Hematopoietic multipotent progenitor cell treated with erythropoietin and hydrocortisone succinate and interleukin-3 and kit ligand, for 6 days (in vitro differentiated cells): ENCODE results near the gene NME8.

Source experiments
- DNase-seq: peaks from one replicate; pipeline ENCODE4 v3.0.0-alpha.2; 2015

The NME8 gene

GRCh38 chr7:37901890-37902524 lies 53.6 kb downstream of the NME8 start:
- DNase-seq = no peak

- DNase-seq = no peak
Measured at GRCh38 chr7:37908221-37908788, 59.9 kb downstream of the NME8 start.

GRCh38 chr7:37912756-37913155 lies 64.4 kb downstream of the NME8 start:
- DNase-seq = peak; percentile 40

GRCh38 chr7:37915438-37915837 lies 67.0 kb downstream of the NME8 start:
- DNase-seq = peak; percentile 69

DNA sequence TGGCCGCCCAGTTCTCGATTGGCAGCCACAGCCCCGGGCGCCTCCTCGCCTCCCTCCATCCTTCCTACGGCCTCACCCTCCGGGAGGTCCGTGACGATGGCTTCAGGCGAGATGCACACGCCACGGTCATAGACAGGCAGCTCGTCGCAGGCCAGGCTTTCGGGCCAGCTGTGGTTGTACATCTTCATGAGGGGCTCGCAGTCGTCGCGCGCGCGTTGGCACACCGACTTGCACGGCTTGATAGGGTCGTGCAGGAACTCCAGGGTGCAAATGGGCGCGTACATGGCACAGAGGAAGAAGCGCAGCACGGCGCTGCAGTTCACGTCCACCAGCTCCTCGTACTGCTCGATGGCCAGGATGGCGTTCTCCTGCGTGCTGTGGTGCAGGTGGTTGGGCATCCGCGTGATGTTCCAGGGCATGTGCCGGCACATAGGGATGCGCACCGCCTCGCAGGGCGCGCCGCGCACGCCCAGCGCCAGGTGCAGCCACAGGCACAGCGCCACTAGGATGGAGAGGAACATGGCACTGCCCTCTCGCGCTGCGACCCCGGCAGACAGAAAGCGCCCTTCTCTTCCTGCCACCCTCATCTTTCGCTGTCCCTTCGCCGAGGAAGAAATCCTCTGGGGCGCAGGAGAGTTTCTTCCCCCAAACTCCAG lies 67.7 kb downstream of the NME8 start:
- peak; percentile 46 for DNase-seq

- DNase-seq = peak; percentile 85
Measured at GRCh38 chr7:37916673-37917660, 68.6 kb downstream of the NME8 start, which contains the start of gene SFRP4. SFRP4 (minus strand) TSS chr7:37916817; CDS start chr7:37916537, 280 bp downstream.

DNA sequence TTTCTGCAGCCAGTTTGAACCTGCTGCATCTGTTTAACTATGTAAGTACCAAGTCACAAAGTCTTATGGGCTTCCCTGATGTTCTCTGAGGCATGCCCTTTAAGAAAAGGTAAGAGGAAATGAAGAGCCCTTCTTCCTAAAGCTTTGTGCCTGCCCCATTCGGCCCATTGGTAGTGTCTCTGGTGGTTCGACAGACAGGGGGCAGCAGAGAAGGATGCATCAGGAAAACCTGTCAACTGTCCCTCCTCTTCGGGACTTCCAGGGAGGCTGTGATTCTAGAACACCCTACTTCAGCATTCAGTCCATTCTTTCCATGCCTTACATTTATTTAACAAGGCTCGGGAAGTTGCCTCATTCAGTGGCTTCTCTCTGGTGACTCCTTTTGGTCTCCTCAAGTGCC lies 70.1 kb downstream of the NME8 start:
- DNase-seq = no peak

- peak; percentile 96 for DNase-seq
Measured at GRCh38 chr7:37920305-37920848, 72.0 kb downstream of the NME8 start, which contains the start of gene EPDR1. EPDR1 (plus strand) TSS chr7:37920640; CDS start chr7:37920940, 300 bp downstream.

DNA sequence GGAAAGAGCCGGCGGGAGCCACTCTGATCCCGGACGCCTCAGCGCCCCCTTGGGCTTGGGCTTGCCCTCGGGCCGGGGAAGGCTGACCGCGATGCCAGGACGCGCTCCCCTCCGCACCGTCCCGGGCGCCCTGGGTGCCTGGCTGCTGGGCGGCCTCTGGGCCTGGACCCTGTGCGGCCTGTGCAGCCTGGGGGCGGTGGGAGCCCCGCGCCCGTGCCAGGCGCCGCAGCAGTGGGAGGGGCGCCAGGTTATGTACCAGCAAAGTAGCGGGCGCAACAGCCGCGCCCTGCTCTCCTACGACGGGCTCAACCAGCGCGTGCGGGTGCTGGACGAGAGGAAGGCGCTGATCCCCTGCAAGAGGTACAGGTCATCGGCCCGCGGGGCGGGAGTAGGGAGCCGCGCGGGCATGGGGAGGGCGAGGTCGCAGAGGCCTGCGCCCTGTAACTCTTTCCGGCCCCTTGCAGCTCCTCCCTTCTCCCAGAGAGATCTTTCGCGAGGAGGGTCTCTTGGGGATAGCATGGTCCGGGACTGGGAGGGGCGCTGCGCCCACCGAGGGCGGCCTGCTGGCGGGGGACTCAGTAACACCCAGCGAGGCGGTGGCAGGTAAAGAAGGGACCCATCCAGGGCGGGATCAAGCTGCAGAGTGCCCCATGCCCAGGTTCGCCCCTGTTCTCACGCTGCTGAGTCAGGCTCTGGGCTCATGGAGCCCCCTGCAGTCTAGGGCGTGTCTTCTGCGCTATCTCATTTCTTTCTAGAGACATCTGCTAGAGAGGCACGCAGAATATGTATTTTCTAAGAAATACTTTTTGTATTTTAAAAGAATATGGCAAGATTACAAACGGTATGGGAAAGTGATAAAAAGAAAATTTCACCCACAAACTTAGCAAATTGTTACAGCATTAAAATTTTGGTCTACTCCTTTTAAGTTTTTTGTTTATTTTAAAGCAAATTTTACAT lies 72.7 kb downstream of the NME8 start:
- peak; percentile 96 for DNase-seq

DNA sequence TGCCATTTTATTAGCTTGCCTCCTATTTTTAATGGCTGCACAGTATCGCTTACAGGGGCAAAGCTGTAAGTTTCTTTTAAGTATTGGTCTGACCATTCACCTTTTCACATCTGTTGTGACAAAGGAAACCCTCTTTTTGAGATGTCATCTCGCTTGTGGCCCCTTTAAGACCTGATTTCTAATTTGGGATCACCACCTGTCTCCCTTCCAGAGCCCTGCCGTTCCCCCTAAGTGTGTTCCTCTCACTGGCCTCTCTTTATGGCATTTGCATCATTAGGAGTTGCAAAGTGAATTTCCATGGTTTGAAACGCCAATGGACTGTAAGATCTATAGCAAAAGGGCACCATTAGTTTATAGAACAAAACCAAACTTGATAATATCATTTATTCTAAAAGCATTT lies 73.5 kb downstream of the NME8 start:
- peak; percentile 37 for DNase-seq

DNA sequence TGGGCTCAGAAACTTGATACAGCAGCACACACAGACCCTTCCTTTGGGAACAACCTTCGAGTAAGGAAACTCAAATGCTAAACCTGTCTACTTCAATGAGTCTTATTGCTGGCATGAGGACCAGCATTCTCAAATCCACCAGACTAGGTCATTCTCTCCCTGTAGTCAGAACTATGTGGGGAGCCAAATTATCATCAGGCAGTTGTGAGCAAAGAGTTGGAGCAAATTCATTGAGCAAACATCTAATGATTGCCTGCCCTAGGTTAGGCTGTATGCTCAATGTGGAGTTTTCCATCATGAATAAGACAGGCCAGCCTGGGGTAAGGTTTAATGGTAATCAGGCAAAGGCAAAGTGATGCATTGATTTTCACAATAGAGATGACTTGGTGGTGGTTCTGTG lies 75.6 kb downstream of the NME8 start:
- no peak for DNase-seq

DNA sequence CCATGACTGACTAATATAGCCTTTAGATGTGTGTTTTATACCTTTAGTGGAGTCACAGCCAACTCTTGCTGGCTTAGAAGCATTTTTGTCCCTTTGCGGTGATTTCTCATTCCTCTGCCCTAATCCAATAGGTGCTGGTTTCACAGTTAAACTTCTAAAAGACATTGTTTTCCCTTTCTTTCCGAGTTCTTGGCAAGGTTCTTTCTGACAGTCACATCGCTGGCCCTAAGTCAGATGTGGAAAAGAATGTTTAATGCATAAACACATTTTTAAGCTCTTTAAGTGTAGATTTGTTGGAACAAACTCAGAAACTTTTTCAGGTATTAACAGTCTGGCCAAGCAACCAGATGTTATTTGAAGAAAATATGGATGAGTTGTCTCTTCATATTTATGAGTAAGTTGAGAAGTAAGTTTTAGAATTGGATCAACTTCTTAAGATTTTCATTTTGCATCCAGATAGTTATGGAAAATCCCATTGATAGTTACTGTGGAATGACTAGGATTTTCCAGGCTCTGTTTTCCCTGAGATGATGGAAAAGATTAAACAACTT lies 76.2 kb downstream of the NME8 start:
- DNase-seq = no peak

GRCh38 chr7:37925620-37926019 lies 77.2 kb downstream of the NME8 start:
- DNase-seq = no peak

DNA sequence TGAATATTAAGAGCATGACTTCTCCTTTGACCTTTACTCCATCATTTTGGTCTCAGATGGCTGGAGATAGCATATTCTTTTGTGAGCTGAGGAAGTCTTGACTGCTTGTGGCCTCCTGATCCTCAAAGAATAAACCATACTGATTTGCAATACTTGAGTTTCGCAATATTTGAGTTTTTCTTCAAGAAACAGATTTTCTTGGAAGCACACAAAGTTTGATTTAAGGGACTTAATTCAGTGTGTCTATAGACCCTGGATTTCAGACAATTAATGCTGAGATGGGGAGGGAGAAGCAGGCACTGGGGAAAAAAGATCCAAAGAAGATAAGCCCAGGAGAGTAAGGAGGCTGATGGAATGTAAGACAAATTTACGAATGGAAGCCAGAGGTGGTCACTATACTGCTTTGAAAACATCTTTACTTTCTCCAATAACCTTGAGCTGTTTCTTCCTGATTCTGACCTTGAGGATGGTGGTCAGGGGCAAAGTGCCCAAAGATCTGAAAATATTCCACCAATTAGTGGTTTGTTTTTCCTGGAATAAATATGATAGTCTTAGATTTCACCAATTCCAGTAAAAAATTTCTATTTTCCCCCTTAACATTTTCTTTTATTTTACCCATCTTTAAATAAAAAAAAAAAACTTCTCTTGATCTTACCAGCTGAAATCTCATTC lies 79.5 kb downstream of the NME8 start:
- DNase-seq = peak; percentile 23

DNA sequence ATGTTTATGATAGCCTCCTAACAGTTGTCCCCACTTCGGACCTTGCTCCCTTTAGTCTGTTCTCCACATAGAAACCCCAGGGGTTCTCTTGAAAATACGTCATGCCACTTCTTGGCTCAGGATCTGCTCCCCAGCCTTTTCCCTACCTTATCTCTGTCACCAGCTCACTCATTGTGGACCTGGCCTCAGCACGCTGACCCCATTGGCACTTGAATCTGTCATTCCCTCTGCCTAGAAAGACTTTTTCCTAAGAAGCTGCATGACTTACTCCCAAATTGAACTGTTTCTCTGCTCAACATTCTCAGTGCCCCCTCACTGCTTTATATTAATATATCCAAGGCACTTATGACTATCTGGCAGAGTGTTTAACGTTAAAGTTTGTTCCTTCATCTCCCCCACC lies 80.5 kb downstream of the NME8 start:
- peak; percentile 26 for DNase-seq

DNA sequence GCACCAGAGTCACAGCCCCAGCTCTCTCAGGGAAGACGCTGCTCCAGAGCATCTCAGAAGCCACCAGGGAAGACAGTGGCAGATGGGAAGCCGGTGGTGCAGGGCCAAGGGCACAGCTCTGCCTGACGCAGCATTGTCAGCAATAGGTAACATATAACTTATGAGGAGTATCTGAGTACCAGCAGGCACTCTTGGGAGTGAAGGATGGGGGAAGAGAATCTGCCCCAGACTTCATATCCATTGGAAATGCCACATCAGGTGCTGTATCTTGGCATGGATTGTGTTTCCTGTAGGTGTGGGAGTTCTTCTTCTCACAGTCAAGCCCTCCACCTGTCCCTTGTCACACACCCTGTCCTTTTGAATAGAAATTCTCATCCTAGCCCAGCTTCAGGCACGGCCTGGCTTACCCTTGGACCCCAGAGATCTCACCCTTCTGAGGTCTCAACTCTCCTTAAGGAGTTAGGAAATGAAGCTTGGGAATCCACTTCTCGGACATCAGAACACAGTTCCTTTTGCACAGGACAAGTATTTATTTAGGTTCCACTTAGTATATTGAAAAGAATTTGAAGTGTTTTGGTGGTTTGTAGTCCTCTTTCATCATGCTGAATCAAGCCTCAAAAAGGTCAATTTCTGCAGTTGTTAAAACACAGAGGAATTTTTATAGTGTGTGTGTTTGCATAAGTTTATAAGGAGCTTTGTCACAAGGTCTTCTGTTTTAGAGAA lies 82.0 kb downstream of the NME8 start:
- DNase-seq = no peak

DNA sequence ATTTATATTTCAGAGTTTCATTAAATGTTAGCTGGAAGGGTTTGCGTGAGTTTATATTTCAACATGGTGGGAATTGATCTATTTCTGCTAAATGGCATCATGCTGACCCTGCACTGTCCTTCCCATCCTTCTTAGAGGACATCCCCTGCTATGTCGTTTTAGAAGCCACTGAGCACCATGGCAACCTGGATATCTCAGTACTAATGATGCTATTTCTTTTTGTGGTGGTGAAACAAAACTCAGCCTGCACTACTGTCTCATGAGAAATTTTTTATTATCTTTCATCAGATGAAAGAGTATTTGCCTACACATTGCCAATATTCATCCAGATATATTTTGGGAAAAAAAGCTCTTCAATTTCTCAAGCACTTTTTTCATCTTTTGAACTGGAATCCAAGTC lies 84.1 kb downstream of the NME8 start:
- DNase-seq = no peak

DNA sequence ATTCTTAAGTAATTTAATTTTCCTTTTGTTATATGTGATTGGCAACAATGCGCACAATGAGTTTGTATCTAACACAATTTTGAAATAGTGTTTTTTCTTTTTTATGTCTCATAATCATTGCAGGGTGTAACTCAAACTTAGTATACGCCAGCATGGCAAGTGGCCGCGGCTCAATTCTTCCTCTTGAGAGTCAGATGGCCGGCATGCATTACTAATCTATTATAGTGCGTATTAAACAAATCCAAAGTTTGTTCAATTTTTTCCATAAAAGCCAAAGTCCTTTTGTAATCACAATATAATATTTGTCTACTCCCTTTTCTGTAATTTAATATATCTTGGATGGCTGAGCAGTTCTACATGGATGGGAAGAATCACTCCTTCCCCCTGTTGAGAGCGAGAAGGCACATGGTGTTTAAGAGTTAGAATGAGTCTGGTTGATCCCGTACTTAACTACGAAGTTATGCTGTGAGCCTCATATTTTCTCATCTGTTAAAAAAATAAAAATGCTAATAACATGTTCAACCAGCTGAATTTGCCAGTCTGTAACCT lies 84.7 kb downstream of the NME8 start:
- no peak for DNase-seq

GRCh38 chr7:37942934-37943610 lies 94.7 kb downstream of the NME8 start:
- DNase-seq = no peak
